Heart right ventricle (tissue), 16 donors: ENCODE results near the gene TMTC2. TPM values are rescaled to one million over a fixed set of nuclear protein-coding genes. Genes with fewer than 3 reads are reported as not detected.

ENCODE experiments used
- ATAC-seq, 8 donors: fragments of 200-7000 bp; cut with Tn5 transposase; one replicate each; pipeline ENCODE4 v1.9.1; 2020; ENCODE audit warnings: mild to moderate bottlenecking in 8 of 8, moderate library complexity in 8 of 8, moderate number of reproducible peaks in 1 of 8
- DNase-seq, 2 donors: peaks; one replicate each; pipeline ENCODE4 v3.0.0-alpha.2; 2020
- H3K27ac ChIP-seq, 10 donors: fragments of 200-600 bp; sonication (generic) in 2 of 10; one replicate each; pipeline versions ENCODE4 v1.5.0 to v1.8.0; 2020 to 2022; ENCODE audit warnings: mild to moderate bottlenecking in 3 of 10
- H3K27me3 ChIP-seq, 7 donors: fragments of 200-600 bp; one replicate each; pipeline ENCODE4 v1.8.0; 2021 to 2022; ENCODE audit warnings: mild to moderate bottlenecking in 2 of 7
- H3K36me3 ChIP-seq, 9 donors: fragments of 200-600 bp; sonication (generic) in 1 of 9; one replicate each; pipeline versions ENCODE4 v1.5.0 to v1.8.0; 2020 to 2022; ENCODE audit warnings: mild to moderate bottlenecking in 2 of 9
- H3K4me1 ChIP-seq, 9 donors: fragments of 200-600 bp; sonication (generic) in 1 of 9; one replicate each; pipeline versions ENCODE4 v1.5.0 to v1.8.0; 2020 to 2022; ENCODE audit warnings: mild to moderate bottlenecking in 4 of 9
- H3K4me3 ChIP-seq, 10 donors: fragments of 200-600 bp; sonication (generic) in 2 of 10; one replicate each; pipeline versions ENCODE4 v1.5.0 to v1.8.0; 2020 to 2022; ENCODE audit warnings: mild to moderate bottlenecking in 7 of 10, moderate library complexity in 2 of 10
- H3K9me3 ChIP-seq, 11 donors: fragments of 200-600 bp in 10 of 11; sonication (generic) in 2 of 11; one replicate each; pipeline versions ENCODE4 v1.5.0 to v1.8.0; 2013 to 2022; ENCODE audit warnings: mild to moderate bottlenecking in 2 of 11, control low read depth in 1 of 11, moderate library complexity in 1 of 11
- CTCF ChIP-seq, 9 donors: fragments of 200-600 bp; sonication (generic) in 2 of 9; IDR thresholded peaks; one replicate each; pipeline versions ENCODE4 v1.5.0 to v1.8.0; 2021 to 2022; ENCODE audit warnings: antibody characterized with exemption in 9 of 9, mild to moderate bottlenecking in 5 of 9, moderate library complexity in 1 of 9
- WGBS, 2 donors: extraction: QIAGEN DNeasy Blood & Tissue Kit; methylation state at CpG; one replicate each; pipeline ENCODE4 v1.1.7; 2013; ENCODE audit warnings: inconsistent platforms in 1 of 2; 5-methylcytosine and 5-hydroxymethylcytosine counted together
- intact Hi-C, 10 donors: fragments of 100-400 bp; cut with DNase I; formaldehyde crosslinking; loops; one replicate each; pipeline versions ENCODE4 v1.11.1 to v1.14.2; 2022
- polyA plus RNA-seq, 2 donors: library from polyadenylated mRNA; stranded (reverse); fragments of 200-250 nt; gene quantifications; one replicate each; pipeline ENCODE4 v1.2.3, GENCODE V29; 2013
- total RNA-seq, 10 donors: library from RNA; stranded (reverse); fragmentation: NEBNext Ultra II Directional in 3 of 10; extraction: Animal tissue kit (Norgen Biotek cat#: 25700) in 3 of 10; gene quantifications; one replicate each; pipeline versions ENCODE4 v1.2.1 to v1.2.4, GENCODE V29; 2021 to 2023
- donor health status: Arrhythmogenic right ventricular cardiomyopathy.
- donor health status: ischemic (EF 13 %, LVEDD 7.1; RV severe dilation, severe dysfunction).
- donor health status: healthy with polysubstance abuse.
- donor health status: DM: no; HTN: yes; CAD: no.
- donor health status: DM: no; HTN: no; CAD: no.
- donor health status: ischemic (EF 25% LVEDD 6.9; RV normal size, moderate dysfunction).
- donor health status: ischemic (EF 25% LVEDD 5.7; RV mildly dilated, moderate dysfunction).
- donor health status: healthy.
- donor health status: DM: yes; HTN: yes; CAD: no.
- donor health status: Ischemic cardiomyopathy.
- donor health status: ischemic (EF 35%, LVEDD 5.7; RV mildly dilated, moderate dysfunction).
- donor health status: nonischemic (EF 11% LVEDD 7.7; RV severe dilation, severe dysfunction).
- donor health status: DM: yes; HTN: yes; CAD: no.
- donor health status: PGD.
- donor health status: ischemic (EF 29% LVEDD 5.4; RV normal size, mild dysfunction).
- donor health status: nonischemic (EF 23%, LVEDD 6.1; RV moderate dilation, normal function).

TMTC2 gene
- total and polyA plus RNA-seq, 12 donors = 1.6 to 4.4 (median 2.6) TPM

- DNase-seq (no peak), ATAC-seq (no peak)
- no peak for TF ChIP-seq CTCF (IDR thresholded peaks at IDR 0.05)
- Histone ChIP-seq H3K27me3 (no peaks in the 10 kb centered on the region), H3K4me1 (peaks cover 0 to under 1% (median 0%) of the 10 kb centered on the region in 9 donors), H3K27ac (no peak overlapping the region), H3K4me3 (no peak overlapping the region), H3K9me3 (peaks cover 0 to 39% (median 6%) of the 10 kb centered on the region in 11 donors), H3K36me3 (peaks cover 0 to 11% (median 0%) of the 10 kb centered on the region in 9 donors)
- WGBS, 2 donors = 49 to 50% methylated on average over 4 of the region's 4 CpGs
- intact Hi-C loops = no loop called here
These were observed 323.6 kb downstream of the TMTC2 start for GRCh38 chr12:83010169-83010804.

- Histone ChIP-seq H3K27me3 (no peaks in the 10 kb centered on the region), H3K4me1 (peaks cover 0 to 8% (median 4%) of the 10 kb centered on the region in 9 donors), H3K4me3 (peak overlapping the region in 6 of 10 donors; percentile 2 to 35 (median 28)), H3K9me3 (peaks cover 0 to 5% (median 0%) of the 10 kb centered on the region in 11 donors), H3K27ac (peak overlapping the region in 3 of 10 donors; percentile 15 to 24 (median 21)), H3K36me3 (peaks cover 0 to under 1% (median 0%) of the 10 kb centered on the region in 9 donors)
- no peak for TF ChIP-seq CTCF (IDR thresholded peaks at IDR 0.05)
- ATAC-seq (peak in 1 of 8 donors; percentile 33), DNase-seq (no peak)
- 47 to 56% methylated on average over 8 of the region's 8 CpGs for WGBS, 2 donors
- intact Hi-C loops = no loop called here
These were observed 328.9 kb downstream of the TMTC2 start for GRCh38 chr12:83015390-83016217.

- peak in 7 of 8 donors; percentile 36 to 76 (median 61) for ATAC-seq
- peak overlapping the region in 3 of 10 donors; percentile 15 to 24 (median 21) for H3K27ac ChIP-seq
- H3K4me1 ChIP-seq = peaks cover 0 to 8% (median 4%) of the 10 kb centered on the region in 9 donors
- peak overlapping the region in 6 of 10 donors; percentile 2 to 35 (median 28) for H3K4me3 ChIP-seq
- no peaks in the 10 kb centered on the region for H3K27me3 ChIP-seq
- intact Hi-C loops = no loop called here
- peak in 1 of 2 donors; percentile 13 for DNase-seq
- TF ChIP-seq CTCF (IDR thresholded peaks at IDR 0.05) = no peak
- no peaks in the 10 kb centered on the region for H3K36me3 ChIP-seq
- no peaks in the 10 kb centered on the region for H3K9me3 ChIP-seq
- WGBS, 2 donors = 33 to 34% methylated on average over 1 of the region's 1 CpG
These were observed 329.6 kb downstream of the TMTC2 start for GRCh38 chr12:83016218-83016835.

- intact Hi-C loops = no loop called here
- ATAC-seq = peak in 1 of 8 donors; percentile 19
These were observed 330.3 kb downstream of the TMTC2 start for GRCh38 chr12:83016991-83017390.

More at GRCh38 chr12:83016991-83017390, 330.3 kb downstream of the TMTC2 start:
- H3K27ac ChIP-seq = no peak overlapping the region
- no peak for DNase-seq
- no peaks in the 10 kb centered on the region for H3K27me3 ChIP-seq
- H3K4me3 ChIP-seq = no peak overlapping the region
- H3K4me1 ChIP-seq = peaks cover 0 to 8% (median 4%) of the 10 kb centered on the region in 9 donors
- no peak for TF ChIP-seq CTCF (IDR thresholded peaks at IDR 0.05)
- H3K9me3 ChIP-seq = no peaks in the 10 kb centered on the region
- WGBS, 2 donors = 0% methylated on average over 1 of the region's 1 CpG
- H3K36me3 ChIP-seq = no peaks in the 10 kb centered on the region
